ENCODE results near the gene TBX19. TPM values are rescaled to one million over a fixed set of nuclear protein-coding genes. Genes with fewer than 3 reads are reported as not detected.

The TBX19 gene
- total RNA-seq (3.8 TPM), polyA plus RNA-seq (1 to 10 TPM; 1.3 to 2.8 (median 1.8) TPM)

DNA sequence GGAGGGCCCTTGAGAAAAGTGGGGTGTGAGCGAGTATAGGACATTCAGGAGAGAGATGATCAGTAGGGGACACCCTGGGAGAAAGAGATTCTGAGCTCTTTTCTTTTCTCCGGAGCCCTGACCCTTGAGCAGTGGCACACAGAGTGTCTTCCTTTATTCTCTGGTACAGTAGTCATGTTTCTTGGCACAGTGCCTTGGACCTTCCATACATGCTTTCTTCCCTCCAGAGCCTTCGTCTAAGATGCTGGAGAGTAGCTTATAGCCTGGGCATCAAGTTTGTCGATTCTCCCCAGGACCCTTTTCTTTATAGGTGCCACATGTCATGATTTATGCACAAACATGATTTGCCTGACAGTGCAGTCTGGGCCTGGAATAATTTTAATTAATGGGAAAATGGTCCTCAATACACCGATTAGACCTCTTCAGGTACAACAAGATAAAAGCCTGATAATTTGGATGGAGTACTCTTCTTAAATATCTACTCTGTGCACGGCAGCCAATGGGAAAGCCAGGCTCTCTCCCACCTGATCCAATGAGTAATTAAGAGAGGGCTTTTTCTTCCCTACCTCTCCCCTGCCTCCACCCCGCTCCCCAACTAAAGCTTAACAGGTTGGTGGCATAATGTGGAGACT lies at the start of gene TBX19:
TBX19 (plus strand) TSS at position 582 of the 632 bp plus-strand sequence. CDS start 214 bp downstream, outside the sequence.
- H3K36me3 Mint-ChIP-seq = peaks cover 20% of the 10 kb centered on the region
- Histone ChIP-seq H3K27me3 (ENCODE audit: control insufficient read depth, insufficient read depth, low read length) (no peaks in the 10 kb centered on the region), H3K4me1 (ENCODE audit: control insufficient read depth, insufficient read depth, low read length, poor library complexity, severe bottlenecking) (no peaks in the 10 kb centered on the region), H3K36me3 (ENCODE audit: control insufficient read depth, insufficient read depth, low read length) (no peaks in the 10 kb centered on the region), H3K4me3 (ENCODE audit: low read depth, low read length) (no peak within 1 kb of the TSS), H3K27ac (ENCODE audit: insufficient read depth, low read length, poor library complexity, severe bottlenecking) (no peak within 1 kb of the TSS), H3K9me3 (ENCODE audit: control insufficient read depth in 2 of 2, low read length in 2 of 2) (no peaks in the 10 kb centered on the region)
- no peak within 1 kb of the TSS for H3K4me3 Mint-ChIP-seq
- ATAC-seq (ENCODE audit: low read depth in 2 of 2) (no peak), DNase-seq (no peak)
- peaks cover 0 to 5% (median under 1%) of the 10 kb centered on the region in 4 donors for H3K4me1 Mint-ChIP-seq
- peaks cover 0 to 12% (median 3%) of the 10 kb centered on the region in 7 donors for H3K9me3 Mint-ChIP-seq
- H3K27ac Mint-ChIP-seq = no peak within 1 kb of the TSS
- no peaks in the 10 kb centered on the region for H3K27me3 Mint-ChIP-seq

DNA sequence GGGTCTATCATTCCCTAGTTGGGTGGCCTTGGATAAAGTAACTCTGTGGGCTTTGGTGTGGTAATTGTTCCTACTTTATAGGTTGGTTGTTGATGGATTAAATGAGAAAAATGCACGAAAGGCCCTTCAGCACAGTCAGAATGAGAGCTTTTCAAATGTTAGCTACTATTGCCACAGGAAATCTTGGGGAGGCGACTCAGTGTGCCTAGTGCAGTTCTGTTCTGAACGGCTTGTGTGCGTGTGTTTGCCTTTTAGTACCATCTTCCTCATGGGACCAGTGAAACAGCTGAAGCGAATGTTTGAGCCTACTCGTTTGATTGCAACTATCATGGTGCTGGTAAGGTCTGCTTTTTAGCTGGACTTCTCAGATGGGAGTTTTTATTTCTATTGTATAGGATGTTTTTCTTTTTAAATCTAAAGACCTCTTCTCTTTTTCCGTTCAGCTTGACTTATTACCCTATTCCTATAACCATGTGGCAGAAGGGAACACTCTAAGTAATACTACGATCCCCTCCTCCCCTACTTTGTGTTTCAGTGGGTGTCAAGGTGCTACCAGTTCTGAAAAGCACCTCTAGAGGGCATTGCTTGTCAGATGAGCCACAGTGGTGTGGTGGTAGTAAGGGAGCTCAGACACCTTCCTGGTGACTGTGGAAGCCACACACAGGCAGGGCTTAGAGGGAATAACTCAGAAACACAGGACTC lies 45.7 kb upstream of the TBX19 start:
- ATAC-seq (ENCODE audit: low read depth in 2 of 2) (peak; percentile 87 to 90), DNase-seq (peak; percentile 19 to 72 (median 38))
- Histone ChIP-seq H3K4me1 (ENCODE audit: control insufficient read depth, insufficient read depth, low read length, poor library complexity, severe bottlenecking) (peaks cover 17% of the 10 kb centered on the region), H3K36me3 (ENCODE audit: control insufficient read depth, insufficient read depth, low read length) (peaks cover 80% of the 10 kb centered on the region), H3K4me3 (ENCODE audit: low read depth, low read length) (no peak overlapping the region), H3K9me3 (ENCODE audit: control insufficient read depth in 2 of 2, low read length in 2 of 2) (no peaks in the 10 kb centered on the region), H3K27me3 (ENCODE audit: control insufficient read depth, insufficient read depth, low read length) (no peaks in the 10 kb centered on the region), H3K27ac (ENCODE audit: insufficient read depth, low read length, poor library complexity, severe bottlenecking) (no peak overlapping the region)
- Mint-ChIP-seq H3K4me1 (peaks cover 30 to 69% (median 63%) of the 10 kb centered on the region in 4 donors), H3K36me3 (peaks cover 59% of the 10 kb centered on the region), H3K4me3 (peak overlapping the region in 1 of 4 donors; percentile 1), H3K9me3 (no peaks in the 10 kb centered on the region), H3K27me3 (no peaks in the 10 kb centered on the region), H3K27ac (peak overlapping the region in 2 of 3 donors; percentile 45 to 89)

DNA sequence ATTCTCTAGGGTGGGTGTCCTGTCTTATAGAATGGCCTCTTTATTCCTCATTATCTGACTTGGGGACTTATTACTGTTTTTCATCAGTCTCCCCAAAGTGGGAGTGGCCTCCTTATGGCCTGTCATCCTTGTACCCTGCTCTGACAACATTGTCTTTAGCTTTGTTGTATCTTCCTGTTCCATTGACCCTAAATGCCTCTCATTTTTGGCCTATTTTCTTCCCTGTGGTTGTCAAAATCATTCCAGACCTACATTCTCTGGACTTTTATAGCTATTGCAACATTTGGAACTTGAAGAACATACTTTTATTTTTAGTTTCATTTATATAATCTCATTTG lies 45.2 kb upstream of the TBX19 start:
- H3K27ac Mint-ChIP-seq = peak overlapping the region; percentile 43 to 89 (median 45)

DNA sequence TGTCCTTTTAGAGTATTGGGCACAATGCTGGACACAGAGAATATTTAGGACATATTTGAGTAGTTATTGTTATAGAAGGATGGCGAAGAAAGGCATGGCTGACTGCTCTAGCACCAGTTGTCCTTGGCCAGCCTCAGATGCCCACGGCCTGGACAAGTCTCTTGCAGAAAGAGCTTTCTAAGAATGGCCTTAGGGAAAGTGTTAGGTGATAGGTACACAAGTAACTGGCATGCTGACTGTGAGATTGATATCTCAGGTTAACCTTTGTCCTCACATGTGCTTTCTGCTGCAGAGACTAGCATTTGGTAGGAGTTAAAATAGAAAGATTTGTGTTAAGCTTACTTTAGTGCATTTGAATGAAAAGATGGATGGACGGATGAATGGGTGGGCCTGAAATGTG lies 44.7 kb upstream of the TBX19 start:
- H3K4me1 Mint-ChIP-seq = peaks cover 30 to 63% (median 61%) of the 10 kb centered on the region in 4 donors
- peak overlapping the region; percentile 11 to 95 (median 45) for H3K27ac Mint-ChIP-seq
- no peaks in the 10 kb centered on the region for H3K9me3 Mint-ChIP-seq
- Histone ChIP-seq H3K4me1 (ENCODE audit: control insufficient read depth, insufficient read depth, low read length, poor library complexity, severe bottlenecking) (peaks cover 17% of the 10 kb centered on the region), H3K27me3 (ENCODE audit: control insufficient read depth, insufficient read depth, low read length) (no peaks in the 10 kb centered on the region), H3K4me3 (ENCODE audit: low read depth, low read length) (no peak overlapping the region), H3K27ac (ENCODE audit: insufficient read depth, low read length, poor library complexity, severe bottlenecking) (no peak overlapping the region), H3K36me3 (ENCODE audit: control insufficient read depth, insufficient read depth, low read length) (peaks cover 83% of the 10 kb centered on the region), H3K9me3 (ENCODE audit: control insufficient read depth in 2 of 2, low read length in 2 of 2) (no peaks in the 10 kb centered on the region)
- H3K27me3 Mint-ChIP-seq = no peaks in the 10 kb centered on the region
- H3K4me3 Mint-ChIP-seq = peak overlapping the region in 3 of 4 donors; percentile 2 to 55 (median 26)
- H3K36me3 Mint-ChIP-seq = peaks cover 62% of the 10 kb centered on the region
- ATAC-seq (ENCODE audit: low read depth in 2 of 2) = no peak
- no peak for DNase-seq

More for the DNA sequence above, 45.2 kb upstream of the TBX19 start:
- Mint-ChIP-seq H3K27me3 (no peaks in the 10 kb centered on the region), H3K36me3 (peaks cover 63% of the 10 kb centered on the region), H3K4me1 (peaks cover 30 to 67% (median 63%) of the 10 kb centered on the region in 4 donors), H3K4me3 (peak overlapping the region in 1 of 4 donors; percentile 1), H3K9me3 (no peaks in the 10 kb centered on the region)
- H3K4me1 ChIP-seq (ENCODE audit: control insufficient read depth, insufficient read depth, low read length, poor library complexity, severe bottlenecking) = peaks cover 17% of the 10 kb centered on the region
- H3K4me3 ChIP-seq (ENCODE audit: low read depth, low read length) = no peak overlapping the region
- no peaks in the 10 kb centered on the region for H3K9me3 ChIP-seq (ENCODE audit: control insufficient read depth in 2 of 2, low read length in 2 of 2)
- H3K36me3 ChIP-seq (ENCODE audit: control insufficient read depth, insufficient read depth, low read length) = peaks cover 81% of the 10 kb centered on the region
- no peaks in the 10 kb centered on the region for H3K27me3 ChIP-seq (ENCODE audit: control insufficient read depth, insufficient read depth, low read length)
- no peak for ATAC-seq (ENCODE audit: low read depth in 2 of 2)
- H3K27ac ChIP-seq (ENCODE audit: insufficient read depth, low read length, poor library complexity, severe bottlenecking) = no peak overlapping the region
- DNase-seq = no peak

DNA sequence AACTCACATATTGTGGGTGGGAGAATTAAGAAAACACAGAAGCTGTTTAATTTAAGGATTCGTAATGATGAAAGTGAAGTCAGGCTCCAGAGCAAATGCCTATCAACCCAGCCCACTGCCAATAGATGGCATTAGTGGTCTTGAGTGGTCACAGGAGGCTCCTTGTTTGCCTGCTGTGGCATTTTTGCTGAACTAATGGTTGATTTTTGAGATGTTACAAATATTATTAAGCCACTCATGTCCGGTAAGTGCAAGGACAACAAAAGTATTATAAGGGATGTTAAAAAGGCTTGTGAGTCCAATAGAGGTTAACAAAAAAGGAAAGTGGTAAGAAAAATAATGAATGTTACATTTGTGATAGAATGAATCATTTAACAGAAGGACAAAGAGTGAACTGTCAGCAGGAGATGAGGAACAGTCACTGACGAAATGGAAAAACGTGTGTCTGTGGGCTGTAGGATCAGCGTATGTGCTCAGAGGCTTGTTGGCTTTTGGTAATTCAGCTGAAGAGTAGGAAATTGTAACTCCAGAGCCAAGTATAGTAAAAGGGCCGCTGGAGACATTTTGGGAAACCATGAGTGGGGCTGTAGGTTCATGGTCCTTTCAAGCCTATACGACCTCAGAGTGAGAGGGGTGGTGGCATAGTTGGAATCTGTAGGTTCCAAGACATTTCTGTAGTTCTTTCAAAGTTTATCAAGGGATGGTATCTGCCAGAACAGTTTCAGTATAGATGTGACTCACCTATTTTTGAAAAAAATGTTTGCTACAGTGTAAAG lies 43.7 kb upstream of the TBX19 start:
- no peaks in the 10 kb centered on the region for H3K27me3 Mint-ChIP-seq
- H3K27ac Mint-ChIP-seq = peak overlapping the region in 2 of 3 donors; percentile 22 to 68
- no peaks in the 10 kb centered on the region for H3K27me3 ChIP-seq (ENCODE audit: control insufficient read depth, insufficient read depth, low read length)
- peak in 1 of 3 donors; percentile 57 for DNase-seq
- H3K36me3 ChIP-seq (ENCODE audit: control insufficient read depth, insufficient read depth, low read length) = peaks cover 76% of the 10 kb centered on the region
- peaks cover 30 to 59% (median 53%) of the 10 kb centered on the region in 4 donors for H3K4me1 Mint-ChIP-seq
- H3K36me3 Mint-ChIP-seq = peaks cover 61% of the 10 kb centered on the region
- no peaks in the 10 kb centered on the region for H3K9me3 Mint-ChIP-seq
- no peak overlapping the region for H3K4me3 ChIP-seq (ENCODE audit: low read depth, low read length)
- H3K27ac ChIP-seq (ENCODE audit: insufficient read depth, low read length, poor library complexity, severe bottlenecking) = no peak overlapping the region
- H3K4me3 Mint-ChIP-seq = no peak overlapping the region
- ATAC-seq (ENCODE audit: low read depth in 2 of 2) = no peak
- H3K9me3 ChIP-seq (ENCODE audit: control insufficient read depth in 2 of 2, low read length in 2 of 2) = no peaks in the 10 kb centered on the region
- H3K4me1 ChIP-seq (ENCODE audit: control insufficient read depth, insufficient read depth, low read length, poor library complexity, severe bottlenecking) = peaks cover 17% of the 10 kb centered on the region

DNA sequence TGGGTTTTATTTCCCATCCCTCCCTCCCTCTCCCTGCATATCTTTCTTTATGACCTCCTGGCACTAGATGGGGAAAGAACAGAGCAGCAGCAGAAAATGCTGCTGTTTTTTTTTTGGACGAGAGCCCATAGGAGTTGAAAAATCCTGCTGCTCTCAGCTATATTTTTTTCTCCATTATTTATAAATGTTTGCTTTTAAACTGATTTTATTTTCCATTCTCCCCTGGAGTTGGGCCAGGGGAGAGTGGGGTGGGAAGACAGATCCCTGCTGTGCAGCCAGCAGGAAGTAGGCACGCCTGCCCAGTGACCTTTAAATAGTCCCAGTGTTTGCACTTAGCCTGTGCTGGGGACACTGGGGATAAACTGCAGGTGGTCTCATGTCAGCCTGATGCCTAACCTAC lies 37.5 kb upstream of the TBX19 start:
- Mint-ChIP-seq H3K27me3 (no peaks in the 10 kb centered on the region), H3K4me3 (no peak overlapping the region), H3K9me3 (peaks cover 0 to 2% (median 0%) of the 10 kb centered on the region in 7 donors), H3K36me3 (peaks cover 72% of the 10 kb centered on the region), H3K27ac (peak overlapping the region in 1 of 3 donors; percentile 16), H3K4me1 (peaks cover 17 to 46% (median 34%) of the 10 kb centered on the region in 4 donors)
- H3K4me3 ChIP-seq (ENCODE audit: low read depth, low read length) = no peak overlapping the region
- H3K36me3 ChIP-seq (ENCODE audit: control insufficient read depth, insufficient read depth, low read length) = peaks cover 79% of the 10 kb centered on the region
- no peaks in the 10 kb centered on the region for H3K4me1 ChIP-seq (ENCODE audit: control insufficient read depth, insufficient read depth, low read length, poor library complexity, severe bottlenecking)
- no peak overlapping the region for H3K27ac ChIP-seq (ENCODE audit: insufficient read depth, low read length, poor library complexity, severe bottlenecking)
- H3K9me3 ChIP-seq (ENCODE audit: control insufficient read depth in 2 of 2, low read length in 2 of 2) = no peaks in the 10 kb centered on the region
- DNase-seq = no peak
- no peaks in the 10 kb centered on the region for H3K27me3 ChIP-seq (ENCODE audit: control insufficient read depth, insufficient read depth, low read length)
- ATAC-seq (ENCODE audit: low read depth in 2 of 2) = no peak

DNA sequence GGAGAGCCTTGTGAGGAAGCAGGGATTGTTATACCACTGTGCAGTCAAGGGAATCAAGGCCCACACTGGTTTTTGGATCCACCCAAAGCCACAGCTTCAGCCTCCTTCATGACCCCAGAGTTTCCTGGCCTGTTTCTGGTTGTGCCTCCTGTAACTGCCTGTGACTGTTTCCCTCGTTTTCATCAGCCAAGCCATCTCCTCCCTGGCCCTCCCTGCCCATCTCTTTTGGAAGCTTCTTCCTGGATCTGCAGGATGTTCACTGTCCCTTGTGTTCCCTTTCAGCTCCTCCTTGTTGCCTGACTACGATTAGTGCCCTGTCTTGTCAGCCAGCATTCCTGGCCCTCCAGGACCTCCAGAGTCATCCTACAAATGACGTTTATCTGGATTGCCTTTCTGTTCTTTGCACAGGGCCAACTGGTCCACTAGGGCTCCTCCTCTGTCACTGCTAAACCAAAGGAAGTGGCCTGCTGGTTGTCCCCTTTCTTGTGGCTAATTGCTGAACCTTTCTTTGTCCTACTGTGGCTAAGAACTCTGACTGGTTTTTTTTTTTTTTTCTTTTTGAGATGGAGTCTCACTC lies 37.0 kb upstream of the TBX19 start:
- Histone ChIP-seq H3K27me3 (ENCODE audit: control insufficient read depth, insufficient read depth, low read length) (no peaks in the 10 kb centered on the region), H3K4me1 (ENCODE audit: control insufficient read depth, insufficient read depth, low read length, poor library complexity, severe bottlenecking) (no peaks in the 10 kb centered on the region), H3K4me3 (ENCODE audit: low read depth, low read length) (no peak overlapping the region), H3K36me3 (ENCODE audit: control insufficient read depth, insufficient read depth, low read length) (peaks cover 74% of the 10 kb centered on the region), H3K27ac (ENCODE audit: insufficient read depth, low read length, poor library complexity, severe bottlenecking) (no peak overlapping the region), H3K9me3 (ENCODE audit: control insufficient read depth in 2 of 2, low read length in 2 of 2) (no peaks in the 10 kb centered on the region)
- H3K36me3 Mint-ChIP-seq = peaks cover 75% of the 10 kb centered on the region
- ATAC-seq (ENCODE audit: low read depth in 2 of 2) (no peak), DNase-seq (no peak)
- no peak overlapping the region for H3K4me3 Mint-ChIP-seq
- peaks cover 22 to 51% (median 37%) of the 10 kb centered on the region in 4 donors for H3K4me1 Mint-ChIP-seq
- H3K27me3 Mint-ChIP-seq = no peaks in the 10 kb centered on the region
- H3K9me3 Mint-ChIP-seq = peaks cover 0 to 2% (median 0%) of the 10 kb centered on the region in 7 donors
- H3K27ac Mint-ChIP-seq = peak overlapping the region in 1 of 3 donors; percentile 78
